Smooth muscle cell (in vitro differentiated cells): ENCODE data around the gene SLC38A6. TPM values are rescaled to one million over a fixed set of nuclear protein-coding genes. Genes with fewer than 3 reads are reported as not detected.

Experiments
- DNase-seq: peaks from one replicate; lab custom pipeline; 2025; ENCODE audit not compliant: unreplicated experiment; lab: John Stamatoyannopoulos, UW
- H2AFZ ChIP-seq: fragments of 200-600 bp; sonication (generic); 2 replicates; pipeline ENCODE4 v1.6.0; 2016; ENCODE audit warnings: antibody characterized with exemption, low read depth, mild to moderate bottlenecking
- H3F3A ChIP-seq: fragments of 200-600 bp; sonication (generic); 2 replicates; pipeline ENCODE4 v1.6.0; 2017; ENCODE audit warnings: antibody characterized with exemption, low read depth
- H3K27ac ChIP-seq: fragments of 200-600 bp; sonication (generic); 2 replicates; pipeline ENCODE4 v1.5.1; 2016; ENCODE audit warnings: low read depth, mild to moderate bottlenecking
- H3K27me3 ChIP-seq: fragments of 200-600 bp; sonication (generic); 2 replicates; pipeline ENCODE4 v1.6.1; 2016; ENCODE audit warnings: low read depth, mild to moderate bottlenecking
- H3K36me3 ChIP-seq: fragments of 200-600 bp; sonication (generic); 2 replicates; pipeline ENCODE4 v1.5.1; 2016; ENCODE audit warnings: low read depth
- H3K4me1 ChIP-seq: fragments of 200-600 bp; sonication (generic); 2 replicates; pipeline ENCODE4 v1.5.1; 2016; ENCODE audit warnings: low read depth
- H3K4me2 ChIP-seq: fragments of 200-600 bp; sonication (generic); 2 replicates; pipeline ENCODE4 v1.6.0; 2016; ENCODE audit warnings: mild to moderate bottlenecking
- H3K4me3 ChIP-seq: fragments of 200-600 bp; sonication (generic); 2 replicates; pipeline ENCODE4 v1.5.1; 2016; ENCODE audit warnings: mild to moderate bottlenecking
- H3K79me2 ChIP-seq: fragments of 200-600 bp; sonication (generic); 2 replicates; pipeline ENCODE4 v1.6.0; 2016; ENCODE audit warnings: low read depth, mild to moderate bottlenecking
- H3K9ac ChIP-seq: fragments of 200-600 bp; sonication (generic); 2 replicates; pipeline ENCODE4 v1.6.0; 2016; ENCODE audit warnings: low read depth
- H3K9me3 ChIP-seq: fragments of 200-600 bp; sonication (generic); replicated peaks from 2 replicates; pipeline ENCODE4 v1.5.1; 2016; ENCODE audit warnings: low read depth
- H4K20me1 ChIP-seq: fragments of 200-600 bp; sonication (generic); 2 replicates; pipeline ENCODE4 v1.6.0; 2016; ENCODE audit warnings: low read depth
- WGBS: methylation state at CpG from one replicate; pipeline ENCODE4 v1.1.7; 2016; ENCODE audit warnings: low lambda C conversion rate; 5-methylcytosine and 5-hydroxymethylcytosine counted together
- polyA plus RNA-seq: library from polyadenylated mRNA; unstranded; fragments of >200 nt; fragmentation: Nextera tagmentation; extraction: Ambion mirVana; gene quantifications from 2 replicates; pipeline ENCODE4 v1.2.1, GENCODE V29; 2016
- total RNA-seq: library from RNA; depleted of rRNA; stranded (reverse); fragments of >200 nt; gene quantifications from 2 replicates; pipeline ENCODE4 v1.2.3, GENCODE V29; 2014
- TF ChIP-seq, protein P1 (sequence below): fragments of 200-600 bp; sonication (generic); IDR thresholded peaks from 2 replicates; pipeline ENCODE4 v1.5.1; 2017; ENCODE audit warnings: borderline replicate concordance, mild to moderate bottlenecking, antibody characterized with exemption; ENCODE audit not compliant: insufficient read depth, poor library complexity, severe bottlenecking

The SLC38A6 gene
- total and polyA plus RNA-seq, 2 experiments from 2014 or later: 5.5 to 28.7 TPM

DNA sequence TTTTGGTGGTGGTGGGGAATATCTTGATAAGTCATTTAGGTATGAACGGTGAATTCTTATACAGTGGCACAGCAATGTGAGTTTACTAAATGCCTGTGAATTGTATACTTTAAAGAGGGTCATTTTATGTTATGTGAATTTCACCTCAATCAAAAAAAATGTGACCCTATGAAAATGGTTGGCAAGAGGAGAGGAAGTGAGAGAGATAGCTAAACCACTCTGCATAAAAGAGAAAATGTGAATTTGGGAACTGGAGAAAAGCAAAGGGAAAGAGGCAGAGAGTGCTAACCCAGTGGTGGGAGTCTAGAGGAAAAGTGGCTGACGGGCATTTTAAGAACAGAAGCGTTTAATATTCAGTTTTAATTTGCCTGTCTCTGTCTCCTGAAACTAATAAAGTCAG lies 93.8 kb downstream of the SLC38A6 start:
- Histone ChIP-seq H3K4me3 (no peak overlapping the region), H2AFZ (no peak overlapping the region), H3K9ac (no peak overlapping the region), H3K9me3 (no peaks in the 10 kb centered on the region), H3K4me1 (no peaks in the 10 kb centered on the region), H4K20me1 (no peaks in the 10 kb centered on the region), H3F3A (no peaks in the 10 kb centered on the region), H3K36me3 (no peaks in the 10 kb centered on the region), H3K27me3 (no peaks in the 10 kb centered on the region), H3K79me2 (no peaks in the 10 kb centered on the region), H3K4me2 (no peak overlapping the region), H3K27ac (no peak overlapping the region)
- TF ChIP-seq, protein P1, sequence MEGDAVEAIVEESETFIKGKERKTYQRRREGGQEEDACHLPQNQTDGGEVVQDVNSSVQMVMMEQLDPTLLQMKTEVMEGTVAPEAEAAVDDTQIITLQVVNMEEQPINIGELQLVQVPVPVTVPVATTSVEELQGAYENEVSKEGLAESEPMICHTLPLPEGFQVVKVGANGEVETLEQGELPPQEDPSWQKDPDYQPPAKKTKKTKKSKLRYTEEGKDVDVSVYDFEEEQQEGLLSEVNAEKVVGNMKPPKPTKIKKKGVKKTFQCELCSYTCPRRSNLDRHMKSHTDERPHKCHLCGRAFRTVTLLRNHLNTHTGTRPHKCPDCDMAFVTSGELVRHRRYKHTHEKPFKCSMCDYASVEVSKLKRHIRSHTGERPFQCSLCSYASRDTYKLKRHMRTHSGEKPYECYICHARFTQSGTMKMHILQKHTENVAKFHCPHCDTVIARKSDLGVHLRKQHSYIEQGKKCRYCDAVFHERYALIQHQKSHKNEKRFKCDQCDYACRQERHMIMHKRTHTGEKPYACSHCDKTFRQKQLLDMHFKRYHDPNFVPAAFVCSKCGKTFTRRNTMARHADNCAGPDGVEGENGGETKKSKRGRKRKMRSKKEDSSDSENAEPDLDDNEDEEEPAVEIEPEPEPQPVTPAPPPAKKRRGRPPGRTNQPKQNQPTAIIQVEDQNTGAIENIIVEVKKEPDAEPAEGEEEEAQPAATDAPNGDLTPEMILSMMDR: no peak
- DNase-seq: no peak
- 90% methylated on average over 3 of the region's 3 CpGs for WGBS

DNA sequence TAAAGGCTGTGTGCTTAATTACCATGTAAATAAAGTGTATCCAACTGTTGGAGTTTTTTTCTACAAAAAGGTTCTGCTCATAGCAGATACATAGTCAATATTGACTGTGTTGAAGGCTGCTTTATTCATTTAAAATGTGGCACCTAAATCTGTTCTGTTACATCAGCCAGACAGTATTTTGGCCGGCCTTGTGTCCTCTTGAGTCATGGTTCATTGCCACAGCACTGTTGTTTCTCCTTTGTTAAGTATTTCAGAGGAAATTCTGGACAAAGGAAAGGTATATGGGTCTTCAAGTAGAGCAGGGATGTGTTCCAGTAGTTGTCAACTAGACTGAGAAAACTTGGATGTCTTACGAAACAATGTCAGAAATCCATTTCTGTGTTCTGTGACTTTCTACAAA lies 95.5 kb downstream of the SLC38A6 start:
- H3K27ac ChIP-seq: no peak overlapping the region
- no peaks in the 10 kb centered on the region for H3F3A ChIP-seq
- no peak overlapping the region for H3K9ac ChIP-seq
- no peak for DNase-seq
- no peaks in the 10 kb centered on the region for H3K27me3 ChIP-seq
- H4K20me1 ChIP-seq: no peaks in the 10 kb centered on the region
- H2AFZ ChIP-seq: no peak overlapping the region
- H3K4me1 ChIP-seq: no peaks in the 10 kb centered on the region
- WGBS: 92% methylated on average over 2 of the region's 2 CpGs
- H3K79me2 ChIP-seq: no peaks in the 10 kb centered on the region
- no peak overlapping the region for H3K4me2 ChIP-seq
- no peaks in the 10 kb centered on the region for H3K9me3 ChIP-seq
- TF ChIP-seq, protein P1: no peak
- H3K36me3 ChIP-seq: no peaks in the 10 kb centered on the region
- H3K4me3 ChIP-seq: no peak overlapping the region

DNA sequence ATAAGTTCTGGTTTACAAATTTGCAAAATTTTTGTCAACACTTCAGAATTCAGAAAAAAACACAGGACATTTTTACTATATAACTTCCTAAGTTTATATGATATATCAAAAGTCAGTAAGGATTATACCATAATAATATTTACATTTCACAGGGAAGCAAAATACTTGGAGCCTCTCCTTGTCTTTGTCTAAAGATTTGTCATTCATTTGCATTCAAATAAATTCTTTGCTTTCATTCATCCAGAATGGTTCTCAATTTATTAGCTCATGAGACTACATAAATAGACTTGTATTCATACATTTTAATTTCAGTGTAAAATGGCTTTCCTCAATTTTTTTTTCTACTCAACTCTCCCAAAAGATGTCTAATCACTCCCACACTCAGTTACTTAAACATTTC lies 96.4 kb downstream of the SLC38A6 start:
- TF ChIP-seq, protein P1: no peak
- H3K4me2 ChIP-seq: no peak overlapping the region
- DNase-seq: no peak
- H3K36me3 ChIP-seq: no peaks in the 10 kb centered on the region
- H3K9ac ChIP-seq: no peak overlapping the region
- H4K20me1 ChIP-seq: no peaks in the 10 kb centered on the region
- no peak overlapping the region for H3K4me3 ChIP-seq
- H2AFZ ChIP-seq: no peak overlapping the region
- H3K79me2 ChIP-seq: no peaks in the 10 kb centered on the region
- no peaks in the 10 kb centered on the region for H3K4me1 ChIP-seq
- H3F3A ChIP-seq: no peaks in the 10 kb centered on the region
- no peaks in the 10 kb centered on the region for H3K27me3 ChIP-seq
- no peaks in the 10 kb centered on the region for H3K9me3 ChIP-seq
- no peak overlapping the region for H3K27ac ChIP-seq

DNA sequence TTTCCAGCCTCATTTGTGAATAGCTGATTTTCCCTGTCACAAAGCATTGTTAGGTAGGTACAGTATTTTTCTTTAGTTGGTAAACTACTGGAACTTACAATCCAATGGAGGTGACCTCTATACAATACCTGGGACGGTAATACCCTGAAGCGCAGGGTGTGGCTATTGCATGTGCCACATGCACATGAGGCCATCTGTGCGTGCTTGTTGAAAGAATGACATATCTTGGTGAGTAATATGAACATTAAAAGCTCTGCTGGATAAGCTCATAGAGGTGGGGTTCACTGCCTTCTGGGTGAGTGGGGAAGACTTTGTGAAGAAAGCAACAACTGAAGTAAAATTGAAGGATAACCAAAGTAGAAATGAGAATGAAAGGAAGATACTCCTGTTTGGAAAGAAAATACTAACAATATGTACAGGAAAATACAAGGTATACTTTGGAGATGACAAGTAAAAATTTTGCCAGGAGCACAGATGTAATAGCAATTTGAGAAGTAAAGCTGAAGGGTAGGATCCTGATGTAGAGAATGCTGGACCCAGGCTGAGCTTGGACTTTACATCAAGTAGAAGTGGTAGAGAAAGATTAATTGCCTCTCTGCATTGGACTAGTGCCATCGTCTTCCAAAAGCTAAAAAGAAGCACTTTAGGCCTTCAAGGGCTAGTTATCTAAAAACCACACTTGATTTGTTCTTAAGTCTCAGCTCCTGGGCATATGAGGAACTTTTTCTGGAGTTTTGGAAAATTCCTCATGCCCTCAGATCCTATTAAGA lies 97.1 kb downstream of the SLC38A6 start:
- no peaks in the 10 kb centered on the region for H3F3A ChIP-seq
- H3K4me3 ChIP-seq: no peak overlapping the region
- H3K27me3 ChIP-seq: no peaks in the 10 kb centered on the region
- H3K4me2 ChIP-seq: no peak overlapping the region
- H3K9ac ChIP-seq: no peak overlapping the region
- no peaks in the 10 kb centered on the region for H4K20me1 ChIP-seq
- H3K36me3 ChIP-seq: no peaks in the 10 kb centered on the region
- no peak overlapping the region for H2AFZ ChIP-seq
- TF ChIP-seq, protein P1: no peak
- DNase-seq: no peak
- no peaks in the 10 kb centered on the region for H3K9me3 ChIP-seq
- H3K79me2 ChIP-seq: no peaks in the 10 kb centered on the region
- WGBS: 90% methylated on average over 4 of the region's 4 CpGs
- H3K27ac ChIP-seq: no peak overlapping the region
- H3K4me1 ChIP-seq: no peaks in the 10 kb centered on the region
